ENCODE results near the gene HOMER2. TPM values are rescaled to one million over a fixed set of nuclear protein-coding genes. Genes with fewer than 3 reads are reported as not detected.

Gene HOMER2
- total RNA-seq, 1 experiment from 2014 or later: 28.6 TPM

DNA sequence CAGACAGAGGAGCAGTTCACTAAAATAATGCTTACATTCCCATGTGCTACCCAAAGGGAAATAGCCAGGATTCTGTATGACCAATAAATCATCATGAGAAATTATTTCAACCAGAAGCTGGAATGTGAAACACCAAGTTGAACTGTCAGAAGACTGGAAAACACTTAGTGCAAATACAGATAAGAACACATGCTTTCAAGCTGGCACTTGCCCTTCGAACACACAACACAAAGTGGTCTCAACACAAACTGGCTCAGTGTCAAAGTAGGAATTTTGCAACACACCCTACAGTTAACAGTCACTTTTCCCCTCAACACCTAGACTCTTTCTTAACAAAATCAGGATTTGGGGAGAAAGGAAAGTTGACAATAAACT is 148.0 kb downstream of the HOMER2 start:
- no peak for DNase-seq (ENCODE audit: low read depth)

DNA sequence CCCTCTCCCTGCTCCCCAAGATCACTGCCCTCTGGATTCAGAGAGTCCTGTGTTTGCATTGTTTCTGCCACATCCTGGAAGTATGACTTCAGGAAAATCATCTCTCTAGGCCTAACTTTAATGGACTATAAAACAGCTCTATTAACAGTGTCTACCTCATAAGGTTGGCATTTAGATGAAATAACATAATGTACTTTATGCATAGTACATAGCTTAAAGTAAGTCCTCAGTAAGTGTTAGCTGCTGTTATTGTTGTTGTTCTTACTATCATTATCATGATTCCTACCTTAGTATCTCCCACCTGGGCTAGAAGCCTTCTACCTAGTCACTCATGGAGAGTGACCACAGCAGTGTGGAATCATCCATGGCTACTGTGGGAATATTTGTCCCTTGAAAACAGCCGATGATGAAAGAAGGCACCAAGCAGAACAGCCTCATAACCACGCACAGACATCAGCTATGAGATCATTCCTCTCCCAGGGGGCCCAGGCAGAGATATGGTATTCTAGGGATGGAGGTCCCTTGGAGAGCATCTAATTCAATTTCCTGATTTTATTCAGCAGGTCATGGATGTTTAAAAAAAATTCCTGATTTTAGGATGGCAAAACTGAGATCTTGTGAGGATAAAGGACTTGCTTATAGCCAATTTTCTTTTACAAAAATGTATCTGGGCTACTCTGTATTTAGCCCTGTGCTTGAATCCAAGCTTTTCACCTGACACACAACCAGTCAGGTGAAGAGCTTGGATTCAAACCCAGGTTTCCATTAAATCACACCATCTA is 148.5 kb downstream of the HOMER2 start:
- no peak for DNase-seq (ENCODE audit: low read depth)

DNA sequence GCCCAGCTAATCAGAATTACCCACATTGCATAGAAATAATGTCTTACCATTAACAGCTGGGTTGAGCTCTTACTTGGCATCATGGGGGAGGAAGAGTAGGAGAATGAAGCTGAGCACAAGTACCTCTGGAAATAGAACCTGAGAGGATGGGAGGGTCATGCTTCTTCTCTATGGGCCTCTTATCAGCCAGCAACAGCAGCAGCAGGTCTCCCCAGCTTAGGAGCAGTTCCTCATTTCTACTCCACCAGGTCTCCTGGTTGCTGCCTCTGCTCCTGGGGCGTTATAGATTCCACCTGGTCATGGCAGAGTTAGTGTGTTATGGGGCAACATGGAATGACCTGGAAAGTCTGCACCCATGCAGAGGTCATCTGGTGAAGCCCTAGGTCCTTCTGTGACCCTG is 150.0 kb downstream of the HOMER2 start:
- DNase-seq (ENCODE audit: low read depth): no peak

DNA sequence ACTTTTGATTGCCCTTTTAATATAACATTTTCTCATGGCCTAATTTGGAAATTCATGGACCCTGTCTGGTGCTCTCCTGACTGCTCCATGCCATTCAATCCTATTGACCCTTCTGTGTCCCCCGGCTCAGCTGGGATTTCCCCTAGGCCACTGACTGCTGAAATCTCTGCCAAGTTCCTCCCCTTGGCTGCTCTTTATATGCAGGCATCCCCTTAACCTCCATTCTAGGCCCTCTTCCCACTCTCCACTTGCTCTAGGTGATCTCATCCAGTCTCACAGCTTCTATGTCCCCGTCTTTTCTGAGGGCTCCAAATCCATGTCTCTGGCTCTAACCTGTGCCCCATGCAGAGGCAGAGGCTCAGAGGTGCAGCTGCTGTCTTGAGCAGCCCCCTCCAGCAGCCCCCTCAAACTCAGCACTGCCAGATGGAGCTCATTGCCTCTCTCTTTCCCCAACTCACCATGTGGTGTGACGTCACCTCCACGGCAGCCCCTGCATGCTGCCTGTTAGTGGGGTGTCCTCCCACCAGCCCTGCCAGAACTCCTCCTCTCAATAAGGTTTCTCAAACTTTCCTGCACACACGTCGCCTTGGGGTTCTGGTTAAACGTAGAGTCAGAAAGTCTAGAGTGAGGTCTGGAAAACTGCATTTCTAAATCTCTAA is 153.2 kb downstream of the HOMER2 start:
- no peak for DNase-seq (ENCODE audit: low read depth)

Other genes with a start within 250 kb of the HOMER2 start
- not detected in 2 replicates for gene AP3B2, start 242.8 kb downstream of the HOMER2 start, total RNA-seq (2014; rRNA removed; shearing (Covaris generic))
- gene FSD2, start 146.7 kb downstream of the HOMER2 start, total RNA-seq (2014; rRNA removed; shearing (Covaris generic)): not detected in 2 replicates
- 2.9 and 3.6 TPM in 2 replicates for gene WHAMM, start 143.1 kb downstream of the HOMER2 start, total RNA-seq (2014; rRNA removed; shearing (Covaris generic))
- gene RAMAC, start 33.5 kb upstream of the HOMER2 start, total RNA-seq (2014; rRNA removed; shearing (Covaris generic)): 37.6 and 37.9 TPM in 2 replicates
- gene C15orf40, start 58.9 kb upstream of the HOMER2 start, total RNA-seq (2014; rRNA removed; shearing (Covaris generic)): 47.0 and 58.0 TPM in 2 replicates
- 95.0 and 108 TPM in 2 replicates for gene BTBD1, start 114.5 kb upstream of the HOMER2 start, total RNA-seq (2014; rRNA removed; shearing (Covaris generic))
- gene TM6SF1, start 154.9 kb upstream of the HOMER2 start, total RNA-seq (2014; rRNA removed; shearing (Covaris generic)): not detected in 2 replicates